ENCODE data around the gene NIPAL1. TPM values are rescaled to one million over a fixed set of nuclear protein-coding genes. Genes with fewer than 3 reads are reported as not detected.

The NIPAL1 gene
- total RNA-seq, 2 experiments from 2014 or later = 1.8 to 2.9 TPM

Other genes starting within 250 kb of the NIPAL1 start
- gene CORIN, start 178.7 kb upstream of the NIPAL1 start, total RNA-seq = not detected
- 10 to 100 TPM; 13.2 to 14.4 TPM for gene NFXL1, start 102.2 kb upstream of the NIPAL1 start, total RNA-seq
- under 1 TPM; 0.34 to 0.64 TPM for gene CNGA1, start 91 bp upstream of the NIPAL1 start, total RNA-seq
- 10 to 100 TPM; 13.3 to 14.2 TPM for gene TXK, start 117.5 kb downstream of the NIPAL1 start, total RNA-seq